GM20000 (cell line): ENCODE measurements around the gene SLC6A13.

Source experiments
- DNase-seq: peaks from one replicate; pipeline ENCODE4 v3.0.0; 2012; ENCODE audit warnings: low spot score
- CTCF ChIP-seq: IDR thresholded peaks from 2 replicates; pipeline ENCODE4 v1.5.1; 2012; ENCODE audit warnings: mild to moderate bottlenecking, control low read depth; ENCODE audit errors: extremely low read depth, missing control alignments

Gene SLC6A13

DNA sequence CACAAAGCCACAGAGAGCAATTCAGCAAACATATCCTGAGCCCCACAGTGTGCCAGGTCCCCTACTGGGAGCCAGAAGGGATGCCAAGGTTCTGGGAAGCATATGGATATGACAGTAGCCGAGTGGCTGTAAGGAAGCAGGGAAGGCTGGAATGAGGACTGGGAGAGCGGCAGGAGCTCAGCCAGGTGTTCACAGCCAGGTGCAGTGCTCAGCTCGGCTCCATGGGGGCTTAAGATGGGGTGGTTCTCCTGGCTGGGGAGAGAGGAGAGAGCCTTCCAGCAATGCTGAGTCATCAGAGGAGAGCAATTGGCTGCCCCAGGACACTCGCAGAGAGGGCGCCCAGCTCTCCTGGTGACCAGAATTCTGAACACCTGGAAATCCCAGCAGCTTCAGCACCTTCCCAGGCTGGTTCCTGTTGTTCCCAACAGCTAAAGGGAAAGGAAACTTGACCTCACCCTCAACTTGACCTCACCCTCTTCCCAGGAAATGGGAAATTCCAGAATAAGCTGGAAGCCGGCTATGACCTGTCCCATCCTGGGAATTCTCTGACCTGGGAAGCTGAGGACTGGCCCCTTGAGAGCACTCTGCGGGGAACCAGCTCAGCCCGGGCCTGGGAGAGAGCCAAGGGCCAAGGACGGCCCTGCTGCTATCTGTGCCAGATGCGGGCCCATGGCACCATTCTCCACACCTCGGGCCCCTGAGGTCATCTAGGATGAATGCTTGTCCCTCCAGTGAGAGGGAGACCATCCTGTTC lies 83.3 kb downstream of the SLC6A13 start:
- DNase-seq = no peak

DNA sequence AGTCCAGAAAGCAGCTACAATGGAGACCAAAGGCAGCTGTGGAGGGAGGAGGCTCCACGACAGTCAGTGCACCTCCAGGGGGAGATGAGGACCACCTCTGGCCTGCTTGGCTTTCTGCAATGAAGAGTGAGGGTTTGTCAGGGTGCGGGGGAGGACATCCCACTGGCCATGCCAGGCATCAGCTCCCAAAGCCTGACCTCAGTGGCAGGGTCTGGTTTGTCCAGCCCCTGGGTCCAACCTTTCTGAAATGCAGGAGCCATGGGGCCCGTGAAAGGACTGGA lies 83.9 kb downstream of the SLC6A13 start:
- no peak for TF ChIP-seq CTCF
- no peak for DNase-seq

More for the DNA sequence above, 83.3 kb downstream of the SLC6A13 start:
- TF ChIP-seq CTCF = no peak

DNA sequence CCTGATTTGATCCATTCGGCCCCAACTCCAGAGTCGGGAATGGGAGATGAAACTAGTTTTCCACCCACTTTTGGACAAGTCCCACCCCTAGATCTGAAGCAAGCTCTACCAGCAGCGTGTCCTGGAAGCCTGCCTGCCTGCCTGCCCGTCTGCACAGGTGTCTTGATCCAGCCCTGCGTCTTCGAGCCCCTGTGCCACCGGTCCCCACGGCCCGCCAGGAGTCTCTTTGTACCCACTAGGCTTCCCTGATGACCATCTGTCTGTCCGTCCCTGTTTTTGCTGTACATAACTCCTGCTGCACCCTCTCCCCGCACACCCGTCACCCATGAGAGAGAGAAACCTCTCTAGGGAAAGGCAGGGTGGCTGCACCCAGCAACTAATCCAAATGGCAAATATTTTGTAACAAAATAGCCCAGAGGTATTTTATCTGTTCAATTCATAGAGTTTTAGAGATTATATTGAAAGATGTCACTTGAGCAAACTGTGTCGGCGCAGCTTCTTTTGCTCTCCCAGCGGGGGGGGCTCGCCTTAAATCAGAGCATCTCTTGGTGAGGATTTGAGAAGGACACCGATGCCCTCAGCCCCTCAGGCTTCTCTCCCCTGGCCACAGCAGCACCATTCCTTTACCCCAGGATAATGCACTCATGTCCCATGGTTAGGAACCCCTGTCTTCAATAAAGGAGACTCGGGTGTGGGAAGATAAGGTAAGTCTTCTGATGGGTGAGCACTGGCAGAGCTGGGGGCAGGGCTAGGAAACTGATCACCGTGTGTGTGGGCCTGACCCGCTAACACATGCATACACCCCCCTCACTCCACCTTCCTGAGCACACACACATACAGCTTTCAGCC lies 84.4 kb downstream of the SLC6A13 start:
- TF ChIP-seq CTCF = no peak
- no peak for DNase-seq

GRCh38 chr12:177336-177979 lies 85.2 kb downstream of the SLC6A13 start:
- TF ChIP-seq CTCF = no peak
- no peak for DNase-seq

DNA sequence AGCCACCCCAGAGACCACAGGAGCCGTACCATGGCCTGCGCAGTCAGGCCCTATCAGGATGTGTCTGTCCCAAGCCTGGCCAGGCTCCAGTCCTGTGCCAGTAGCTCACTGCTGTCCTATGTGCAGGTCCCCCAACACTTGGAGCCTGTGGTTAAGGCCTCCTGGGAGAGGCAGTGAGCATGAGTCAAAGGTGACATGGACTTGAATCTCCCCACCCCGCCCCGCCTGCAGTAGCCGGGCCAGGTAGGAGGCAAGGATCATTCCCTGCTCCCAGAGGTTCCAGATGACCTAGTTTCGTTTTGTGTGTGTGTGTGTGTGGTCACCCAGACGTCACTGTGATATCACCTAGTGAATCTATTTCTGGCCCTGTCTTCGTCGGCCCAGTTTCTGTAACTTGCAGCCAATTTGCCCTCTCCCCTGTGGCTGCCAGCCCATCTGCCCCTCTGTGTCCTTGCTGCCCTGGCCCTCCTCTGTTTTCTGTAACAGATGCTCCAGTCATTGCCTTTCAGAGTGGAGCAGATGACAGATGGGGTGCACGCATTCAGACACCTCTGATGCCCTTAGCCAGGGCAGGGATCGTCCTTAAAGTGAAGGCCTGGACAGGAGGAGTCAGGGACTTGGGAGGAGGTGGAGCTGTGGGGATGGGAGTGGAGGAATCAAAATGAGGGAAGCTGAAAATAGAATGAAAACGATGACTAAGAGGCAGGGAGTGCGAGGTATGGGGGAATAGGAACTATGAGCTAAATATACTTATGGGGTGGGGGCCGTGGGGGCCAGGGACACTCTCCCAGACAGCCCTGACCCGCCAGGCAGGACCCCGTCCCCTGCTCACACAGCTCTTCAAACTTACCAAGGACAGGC lies 86.1 kb downstream of the SLC6A13 start:
- no peak for DNase-seq
- no peak for TF ChIP-seq CTCF

- TF ChIP-seq CTCF = no peak
- no peak for DNase-seq
Measured at GRCh38 chr12:175759-176158, 86.9 kb downstream of the SLC6A13 start.
